Astrocyte (in vitro differentiated cells and primary cell): Measurements from ENCODE around the gene IDH3A.

Experiments used
- CTCF ChIP-seq: IDR thresholded peaks from 2 replicates; pipeline ENCODE4 v1.5.1; 2011; ENCODE audit warnings: low read depth, mild to moderate bottlenecking, inconsistent platforms, low read length, moderate library complexity; ENCODE audit not compliant: insufficient read depth
- EZH2 ChIP-seq: IDR thresholded peaks from 2 replicates; pipeline ENCODE4 v1.6.1; 2012; ENCODE audit warnings: mild to moderate bottlenecking, low read length, inconsistent platforms; ENCODE audit not compliant: insufficient read depth

GRCh38 chr15:78112551-78112950, 36.6 kb upstream of the IDH3A start:
- no peak for TF ChIP-seq CTCF
- TF ChIP-seq EZH2, result no peak
